Cortex of kidney (tissue), 1 donor: Measurements from ENCODE around the gene SND1.
"Not testable (repeated sequence)": the region's sequence is repeated elsewhere in the genome, so short reads cannot be mapped to it uniquely, and the experiment has no call there.

Source experiments
- DNase-seq: peaks from one replicate; lab custom pipeline; 2025; lab: John Stamatoyannopoulos, UW

Gene SND1

GRCh38 chr7:127961786-127962453, 309.9 kb downstream of the SND1 start:
- no peak for DNase-seq

DNA sequence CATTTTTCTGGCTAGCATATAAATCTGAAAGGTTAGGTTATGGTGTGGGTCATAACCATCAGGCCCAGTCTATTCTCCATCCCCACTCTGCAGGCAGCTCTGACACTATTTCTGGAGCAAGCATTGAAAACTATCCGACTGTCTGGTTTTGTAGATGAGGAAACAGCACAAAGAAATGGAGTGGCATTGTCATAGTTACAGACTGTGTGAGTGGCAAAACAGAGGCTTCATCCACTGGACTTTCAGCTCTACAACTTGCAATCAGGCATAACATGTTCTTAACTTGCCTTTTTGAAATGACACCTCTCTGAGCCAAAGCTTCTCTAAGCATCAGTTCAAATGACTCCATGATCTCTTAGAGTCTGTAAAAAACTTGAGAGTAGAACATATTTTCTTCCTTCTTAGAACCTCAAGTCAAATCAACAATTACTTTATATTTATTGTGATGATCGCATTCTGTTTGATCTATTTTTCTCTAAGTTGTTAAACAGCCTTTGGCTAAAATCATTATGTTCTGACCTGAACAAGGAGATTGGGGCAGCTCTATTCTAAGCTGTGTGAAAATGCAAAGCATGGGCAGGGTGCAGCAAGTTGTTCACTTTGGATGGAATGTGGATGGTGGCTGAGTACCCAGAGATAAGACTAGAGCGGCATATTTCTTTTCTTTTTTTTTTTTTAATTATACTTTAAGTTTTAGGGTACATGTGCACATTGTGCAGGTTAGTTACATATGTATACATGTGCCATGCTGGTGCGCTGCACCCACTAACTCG, 310.8 kb downstream of the SND1 start:
- no peak for DNase-seq

GRCh38 chr7:127963850-127964249, 311.9 kb downstream of the SND1 start:
- DNase-seq = not testable (repeated sequence)

- no peak for DNase-seq
These were observed 315.3 kb downstream of the SND1 start for GRCh38 chr7:127967281-127967680.

DNA sequence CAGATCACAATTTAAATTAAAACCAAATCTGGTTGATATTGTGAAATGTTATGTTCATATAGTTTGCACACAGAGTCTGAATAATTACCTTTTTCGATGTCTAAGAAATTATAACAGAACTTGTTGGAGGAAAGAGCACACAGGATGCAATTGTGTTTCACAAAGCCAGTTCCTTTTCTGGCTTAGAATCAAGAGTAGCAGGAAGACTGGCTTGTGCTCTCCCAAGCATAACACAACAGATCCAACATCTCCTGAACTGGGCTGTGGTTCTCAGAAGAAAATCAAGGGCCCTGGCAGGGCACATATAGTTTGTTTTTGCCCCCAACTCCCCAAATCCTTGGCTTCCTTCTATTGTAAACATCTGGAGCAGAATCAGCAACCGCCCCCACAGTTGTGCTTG, 316.6 kb downstream of the SND1 start:
- DNase-seq = no peak

DNA sequence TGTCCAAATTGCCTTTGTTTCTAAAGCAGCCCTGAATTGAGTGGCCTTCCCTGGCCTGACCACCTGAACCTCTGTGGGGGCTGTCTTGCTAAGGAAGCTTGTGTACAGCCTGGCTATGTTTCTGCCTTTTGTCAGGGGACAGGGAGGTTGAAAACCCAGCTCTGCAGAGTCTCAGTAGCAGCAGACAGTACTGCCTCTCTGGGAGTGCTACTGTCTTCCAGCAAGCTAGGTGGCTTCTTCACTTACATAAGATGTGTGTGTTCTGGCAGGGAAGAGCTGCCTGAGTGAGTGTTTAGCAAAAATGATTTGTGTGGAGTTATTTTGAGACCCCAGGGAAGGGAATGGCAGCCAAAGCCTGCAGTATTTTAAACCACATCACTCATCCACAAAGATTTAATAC, 321.8 kb downstream of the SND1 start:
- DNase-seq = no peak

GRCh38 chr7:127974446-127975035, 322.5 kb downstream of the SND1 start:
- no peak for DNase-seq

DNA sequence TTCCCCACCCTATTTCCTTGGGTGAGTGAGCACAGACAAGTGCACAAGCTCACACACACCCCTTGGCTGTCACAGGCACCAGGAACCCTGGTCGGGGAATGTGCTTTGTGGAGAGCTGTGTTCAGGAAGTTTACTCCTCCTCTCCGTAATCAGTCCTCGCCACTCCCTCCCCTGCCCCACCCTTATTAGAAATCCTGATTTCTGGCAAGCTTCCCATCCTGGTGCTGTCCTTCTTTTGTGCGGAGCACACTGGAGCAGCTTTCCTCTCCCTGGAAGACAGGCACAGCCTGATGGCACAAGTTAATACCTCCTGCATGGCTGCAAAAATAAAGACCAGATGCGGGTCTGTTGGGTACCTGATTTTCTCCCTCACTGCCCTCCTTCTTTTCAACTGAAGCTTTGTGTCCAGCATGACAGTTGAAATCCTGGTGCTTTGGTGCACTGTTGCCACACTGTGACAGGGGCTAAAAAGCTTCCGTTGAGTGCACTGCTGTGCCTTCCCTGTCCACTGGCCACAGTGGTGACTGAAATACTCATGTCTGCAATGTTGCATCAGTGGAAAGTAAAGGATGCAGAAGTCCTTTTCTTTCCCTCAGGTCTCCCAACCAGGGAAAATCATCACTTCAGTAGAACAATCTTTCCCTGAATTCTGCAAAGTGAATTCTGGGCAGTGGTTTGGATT, 324.2 kb downstream of the SND1 start:
- DNase-seq = no peak

GRCh38 chr7:127976738-127977120, 324.7 kb downstream of the SND1 start:
- no peak for DNase-seq

DNA sequence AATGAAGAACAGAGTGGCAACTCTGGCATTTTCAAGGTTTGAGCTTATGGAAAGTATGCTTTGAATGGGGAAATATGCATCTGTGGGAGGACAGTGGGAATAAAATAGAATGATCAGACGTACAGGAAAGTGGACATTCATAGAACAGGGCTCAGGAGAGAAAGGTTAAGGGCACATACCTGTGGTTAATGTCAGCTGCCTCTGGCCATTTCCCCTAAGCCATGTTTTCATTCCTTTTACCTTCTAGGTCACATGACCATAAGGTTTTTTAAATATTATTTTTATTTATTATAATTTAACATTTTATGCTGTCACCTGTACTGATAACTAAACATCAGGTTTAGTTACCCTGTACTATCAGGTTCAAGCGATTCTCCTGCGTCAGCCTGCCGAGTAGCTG, 326.4 kb downstream of the SND1 start:
- DNase-seq = no peak

GRCh38 chr7:127979113-127979727, 327.2 kb downstream of the SND1 start:
- DNase-seq = no peak

GRCh38 chr7:127979728-127980126, 327.7 kb downstream of the SND1 start:
- DNase-seq = no peak

- DNase-seq = no peak
These were observed 328.9 kb downstream of the SND1 start for GRCh38 chr7:127980901-127981300.

- no peak for DNase-seq
These were observed 330.0 kb downstream of the SND1 start for GRCh38 chr7:127981965-127982364.

- DNase-seq = no peak
These were observed 331.9 kb downstream of the SND1 start for GRCh38 chr7:127983804-127984332.

GRCh38 chr7:127986581-127987521, 334.9 kb downstream of the SND1 start:
- no peak for DNase-seq

DNA sequence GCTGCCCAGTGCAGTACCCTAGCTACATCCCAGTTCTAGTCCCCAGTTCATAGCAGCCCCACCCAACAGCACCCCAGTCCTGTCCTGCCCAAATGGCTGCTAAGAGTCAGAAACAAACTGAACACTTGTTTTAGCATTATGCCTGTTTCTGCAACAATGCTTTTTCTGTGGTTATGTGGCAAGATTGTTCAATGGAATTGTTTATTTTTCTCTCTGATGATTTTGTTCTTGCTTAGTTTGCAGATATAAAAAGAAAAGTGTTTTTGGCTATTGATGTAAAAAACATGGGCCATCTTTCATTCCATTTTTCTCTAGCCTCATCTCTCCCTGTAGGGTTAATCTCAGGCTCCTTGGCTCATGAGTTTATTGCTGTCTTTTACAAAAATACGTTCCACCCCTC, 336.8 kb downstream of the SND1 start:
- no peak for DNase-seq

- DNase-seq = no peak
These were observed 341.3 kb downstream of the SND1 start for GRCh38 chr7:127993317-127993716.

- DNase-seq = no peak
These were observed 342.0 kb downstream of the SND1 start for GRCh38 chr7:127993987-127994386.

- no peak for DNase-seq
These were observed 343.3 kb downstream of the SND1 start for GRCh38 chr7:127995156-127995880.
